Kidney (tissue), 14 donors: ENCODE data around the gene DISC1. TPM values are rescaled to one million over a fixed set of nuclear protein-coding genes. Genes with fewer than 3 reads are reported as not detected.

Source experiments
- DNase-seq, 5 donors: peaks; one replicate each; pipeline ENCODE4 v3.0.0-alpha.2; 2013 to 2020
- FAIRE-seq: peaks from 2 replicates; lab custom pipeline; 2012; peaks lifted over from hg19 to GRCh38; lab: Jason Lieb, UNC
- H3K27ac ChIP-seq, 2 donors: one replicate each; pipeline ENCODE4 v1.7.0; 2013; ENCODE audit warnings: low read depth in 2 of 2, low read length in 2 of 2, inconsistent platforms in 1 of 2
- H3K27me3 ChIP-seq: one replicate; pipeline ENCODE4 v1.7.1; 2013; ENCODE audit warnings: low read length, inconsistent platforms; ENCODE audit not compliant: control insufficient read depth, insufficient read depth
- H3K36me3 ChIP-seq, 3 donors: one replicate each; pipeline versions ENCODE4 v1.7.0 to v1.7.1; 2013; ENCODE audit warnings: low read length in 3 of 3, control low read depth in 1 of 3, inconsistent platforms in 1 of 3; ENCODE audit not compliant: insufficient read depth in 3 of 3, control insufficient read depth in 2 of 3
- H3K4me1 ChIP-seq, 3 donors: one replicate each; pipeline versions ENCODE4 v1.7.0 to v1.7.1; 2013; ENCODE audit warnings: low read length in 3 of 3, inconsistent platforms in 1 of 3, low read depth in 1 of 3; ENCODE audit not compliant: control insufficient read depth in 2 of 3, insufficient read depth in 2 of 3
- H3K4me3 ChIP-seq, 3 donors: one replicate each; pipeline versions ENCODE4 v1.7.0 to v1.8.1; 2013; ENCODE audit warnings: low read length in 3 of 3, control low read depth in 1 of 3, inconsistent platforms in 1 of 3
- H3K9ac ChIP-seq, 3 donors: one replicate each; pipeline versions ENCODE4 v1.7.0 to v1.7.1; 2013; ENCODE audit warnings: low read length in 3 of 3, control low read depth in 1 of 3, inconsistent platforms in 1 of 3
- H3K9me3 ChIP-seq, 3 donors: one replicate each; pipeline versions ENCODE4 v1.7.0 to v1.7.1; 2013; ENCODE audit warnings: low read length in 3 of 3, control low read depth in 1 of 3, inconsistent platforms in 1 of 3; ENCODE audit not compliant: control insufficient read depth in 2 of 3, insufficient read depth in 1 of 3
- intact Hi-C: fragments of 100-400 bp; cut with DNase I; formaldehyde crosslinking; loops from one replicate; pipeline ENCODE4 v1.11.1; 2022
- polyA plus RNA-seq: library from polyadenylated mRNA; stranded (reverse); fragments of 350-450 nt; fragmentation: Illumina TruSeq; extraction: RNeasy Lipid Tissue Mini Kit (QIAGEN cat#74804); gene quantifications from one replicate; pipeline ENCODE4 v1.2.3, GENCODE V29; 2014; ENCODE audit warnings: low read depth, low replicate concordance; ENCODE audit not compliant: insufficient read depth
- total RNA-seq: library from RNA; stranded (reverse); fragmentation: NEBNext Ultra II Directional; extraction: Animal tissue kit (Norgen Biotek cat#: 25700); gene quantifications from one replicate; pipeline ENCODE4 v1.2.1, GENCODE V29; 2021
- TF ChIP-seq, protein P1 (sequence below): IDR thresholded peaks from 3 replicates; pipeline ENCODE4 v1.5.1; 2012; ENCODE audit warnings: mild to moderate bottlenecking, moderate library complexity, borderline replicate concordance; ENCODE audit not compliant: insufficient read depth; ENCODE audit errors: extremely low read depth
- donor health status: control.
- donor health status: control.
- donor health status: control.
- donor health status: control.
- donor health status: control.
- donor health status: DM: yes; HTN: yes; CAD: no.
- donor health status: Normal renal cell carcinoma (clear cell type).

The DISC1 gene
- total and polyA plus RNA-seq, 2 donors from 2014 or later, result 0.80 to 15.9 TPM

DNA sequence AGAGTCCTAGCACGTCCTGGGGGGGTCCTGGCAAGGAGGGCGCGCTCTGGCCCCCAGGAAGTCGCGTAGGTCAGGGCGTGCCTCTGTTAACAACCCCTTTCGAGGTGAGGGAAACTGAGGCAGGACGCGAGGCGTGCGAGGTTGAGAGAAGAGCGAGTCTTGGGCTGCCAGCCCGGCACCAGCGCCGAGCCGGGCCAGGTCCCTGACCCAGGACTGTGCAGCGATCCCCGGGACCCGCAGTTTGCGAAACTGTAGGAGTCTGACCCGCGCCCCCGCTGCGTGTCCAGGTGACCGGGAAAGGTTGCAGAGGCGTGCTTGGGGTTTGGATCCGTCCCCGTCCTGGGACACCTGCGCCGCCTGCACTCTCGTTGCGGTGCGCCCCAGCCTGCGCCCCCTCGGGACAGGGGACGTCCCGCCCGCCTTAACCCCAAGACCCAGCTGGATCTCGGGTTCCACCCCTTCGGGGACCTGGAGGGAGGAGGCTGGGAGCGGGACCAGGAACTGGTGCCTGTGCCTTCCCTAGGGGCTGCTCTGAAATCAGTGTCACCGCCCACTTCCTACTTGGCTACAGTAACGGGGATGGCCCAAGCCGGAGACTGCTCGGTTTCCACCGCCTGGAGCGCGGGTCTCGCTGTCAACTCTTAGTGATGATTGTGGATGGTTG is 493 bp downstream of the DISC1 start:
- Histone ChIP-seq H3K9ac (peak overlapping the region; percentile 45 to 71 (median 49)), H3K4me3 (peak overlapping the region; percentile 61 to 78 (median 76)), H3K27me3 (no peaks in the 10 kb centered on the region), H3K4me1 (peaks cover 3 to 8% (median 4%) of the 10 kb centered on the region in 3 donors), H3K27ac (peak overlapping the region; percentile 75 to 88), H3K36me3 (no peaks in the 10 kb centered on the region), H3K9me3 (no peaks in the 10 kb centered on the region)
- TF ChIP-seq, protein P1, sequence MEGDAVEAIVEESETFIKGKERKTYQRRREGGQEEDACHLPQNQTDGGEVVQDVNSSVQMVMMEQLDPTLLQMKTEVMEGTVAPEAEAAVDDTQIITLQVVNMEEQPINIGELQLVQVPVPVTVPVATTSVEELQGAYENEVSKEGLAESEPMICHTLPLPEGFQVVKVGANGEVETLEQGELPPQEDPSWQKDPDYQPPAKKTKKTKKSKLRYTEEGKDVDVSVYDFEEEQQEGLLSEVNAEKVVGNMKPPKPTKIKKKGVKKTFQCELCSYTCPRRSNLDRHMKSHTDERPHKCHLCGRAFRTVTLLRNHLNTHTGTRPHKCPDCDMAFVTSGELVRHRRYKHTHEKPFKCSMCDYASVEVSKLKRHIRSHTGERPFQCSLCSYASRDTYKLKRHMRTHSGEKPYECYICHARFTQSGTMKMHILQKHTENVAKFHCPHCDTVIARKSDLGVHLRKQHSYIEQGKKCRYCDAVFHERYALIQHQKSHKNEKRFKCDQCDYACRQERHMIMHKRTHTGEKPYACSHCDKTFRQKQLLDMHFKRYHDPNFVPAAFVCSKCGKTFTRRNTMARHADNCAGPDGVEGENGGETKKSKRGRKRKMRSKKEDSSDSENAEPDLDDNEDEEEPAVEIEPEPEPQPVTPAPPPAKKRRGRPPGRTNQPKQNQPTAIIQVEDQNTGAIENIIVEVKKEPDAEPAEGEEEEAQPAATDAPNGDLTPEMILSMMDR, result no peak
- FAIRE-seq (no peak), DNase-seq (peak; percentile 58 to 87 (median 73))
- intact Hi-C loops, result no loop called here

DNA sequence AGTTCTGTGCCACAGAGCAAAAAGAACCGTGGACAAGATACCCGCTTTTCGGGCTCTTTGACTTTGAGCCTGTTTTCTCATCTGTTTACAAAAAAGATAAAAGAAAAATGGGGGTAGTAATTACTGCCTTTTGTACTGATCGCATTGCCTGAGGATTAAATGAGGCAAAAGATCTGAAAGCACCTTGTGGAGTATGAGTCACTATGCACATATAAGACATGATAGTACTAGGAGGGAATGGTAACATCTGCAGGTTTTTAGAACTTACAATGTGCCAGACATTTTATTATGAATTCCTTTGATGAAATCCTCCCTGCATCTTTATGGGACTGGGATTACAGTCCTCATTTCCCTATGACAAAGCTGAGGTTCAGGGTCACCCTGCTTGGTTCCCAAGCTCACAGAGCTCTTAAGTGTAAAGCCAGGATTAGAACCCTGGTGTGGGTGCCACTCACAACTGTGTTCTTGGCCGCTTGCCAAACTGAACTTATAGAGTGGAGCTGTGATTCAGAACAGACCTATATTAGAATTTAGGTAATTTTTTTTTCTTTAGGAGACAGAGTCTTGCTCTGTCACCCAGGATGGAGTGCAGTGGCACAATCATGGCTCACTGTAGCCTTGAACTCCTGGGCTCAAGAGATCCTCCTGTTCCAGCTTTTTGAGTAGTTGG is 1.8 kb downstream of the DISC1 start:
- FAIRE-seq, result no peak
- DNase-seq, result no peak

DNA sequence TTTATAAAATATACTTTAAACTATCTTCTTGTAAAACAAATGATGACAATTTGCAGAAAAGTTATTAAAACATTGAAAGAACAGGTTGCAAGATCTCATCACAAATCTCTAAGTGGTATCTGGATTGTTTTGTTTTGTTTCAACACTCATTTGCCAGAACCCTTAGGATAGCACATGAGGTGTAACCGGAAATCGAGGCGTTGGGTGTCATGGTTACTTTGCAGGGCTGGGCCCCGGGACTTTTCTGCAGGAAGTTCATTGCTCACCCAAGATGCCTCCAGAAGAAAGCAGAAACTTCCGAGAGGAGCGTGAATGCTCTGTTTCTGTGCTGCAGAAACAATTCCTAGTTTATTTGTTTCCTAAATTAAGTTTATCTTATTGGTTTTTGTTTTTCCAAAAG is 2.5 kb downstream of the DISC1 start:
- intact Hi-C loops, result no loop called here
- no peak overlapping the region for H3K27ac ChIP-seq
- H3K9ac ChIP-seq, result no peak overlapping the region
- H3K9me3 ChIP-seq, result no peaks in the 10 kb centered on the region
- H3K4me1 ChIP-seq, result peaks cover 3 to 8% (median 4%) of the 10 kb centered on the region in 3 donors
- DNase-seq (peak in 1 of 5 donors; percentile 15), FAIRE-seq (no peak)
- no peaks in the 10 kb centered on the region for H3K27me3 ChIP-seq
- no peak overlapping the region for H3K4me3 ChIP-seq
- TF ChIP-seq, protein P1, result no peak
- no peaks in the 10 kb centered on the region for H3K36me3 ChIP-seq

More for the DNA sequence above, 1.8 kb downstream of the DISC1 start:
- no peaks in the 10 kb centered on the region for H3K9me3 ChIP-seq
- peaks cover 3 to 8% (median 4%) of the 10 kb centered on the region in 3 donors for H3K4me1 ChIP-seq
- no peaks in the 10 kb centered on the region for H3K36me3 ChIP-seq
- H3K9ac ChIP-seq, result no peak overlapping the region
- H3K27me3 ChIP-seq, result no peaks in the 10 kb centered on the region
- intact Hi-C loops, result no loop called here
- H3K4me3 ChIP-seq, result no peak overlapping the region
- no peak overlapping the region for H3K27ac ChIP-seq
- TF ChIP-seq, protein P1, result no peak
